Activated CD8-positive, alpha-beta memory T cell treated with anti-CD3 and anti-CD28 coated beads for 24 hours (primary cell): ENCODE data around the gene HHIP.

Source experiments
- DNase-seq: peaks from one replicate; pipeline ENCODE4 v3.0.0-alpha.2; 2020

The HHIP gene

DNA sequence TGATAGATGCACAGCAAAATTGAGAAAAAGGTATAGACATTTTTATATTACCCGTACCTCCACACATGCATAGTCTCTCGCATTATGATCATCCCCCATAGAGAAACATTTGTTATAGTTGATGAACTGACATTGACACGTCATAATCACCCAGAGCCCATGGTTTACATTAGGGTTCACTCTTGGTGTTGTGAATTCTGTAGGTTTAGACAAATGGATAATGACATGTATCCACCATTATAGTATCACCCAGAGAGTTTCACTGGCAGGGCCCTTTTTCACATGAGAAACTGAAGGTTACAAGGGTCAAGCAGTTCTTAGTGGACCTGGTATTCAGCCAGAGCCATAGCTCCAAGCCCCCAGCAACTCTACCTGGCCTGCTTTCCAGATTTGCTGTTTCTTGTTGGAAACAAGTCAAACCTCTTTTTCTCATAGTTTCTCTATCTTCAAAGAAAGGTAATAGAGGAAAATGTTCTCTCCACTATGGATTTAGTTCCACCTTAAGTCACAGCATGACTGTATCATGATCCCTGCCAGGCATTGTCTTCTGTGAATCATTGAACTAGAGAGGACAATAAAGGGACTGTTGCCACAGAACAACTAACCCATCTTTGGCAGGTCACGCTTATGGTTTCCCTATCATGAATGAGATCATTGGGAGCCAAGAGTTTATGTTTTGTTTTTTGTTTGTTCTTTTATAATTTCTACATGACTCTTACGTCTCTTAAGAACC lies 64.0 kb downstream of the HHIP start:
- no peak for DNase-seq

DNA sequence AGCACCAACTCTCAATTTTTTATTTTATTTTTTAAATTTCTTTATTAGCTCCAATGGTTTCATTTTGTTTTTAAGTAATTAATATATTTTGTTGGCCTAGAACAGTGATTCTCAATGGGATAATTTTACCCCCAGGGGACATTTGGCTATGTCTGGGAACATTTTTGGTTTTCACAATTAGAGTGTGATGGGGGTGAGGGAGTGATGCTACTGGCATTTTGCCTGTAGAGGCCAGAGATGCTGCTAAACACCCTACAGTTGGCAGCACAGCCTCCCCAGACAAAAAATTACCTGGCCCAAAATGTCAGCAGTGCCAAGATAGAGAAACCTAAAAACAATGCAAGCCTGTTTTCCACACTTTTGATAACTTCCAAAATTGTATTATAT lies 64.6 kb downstream of the HHIP start:
- DNase-seq: no peak

DNA sequence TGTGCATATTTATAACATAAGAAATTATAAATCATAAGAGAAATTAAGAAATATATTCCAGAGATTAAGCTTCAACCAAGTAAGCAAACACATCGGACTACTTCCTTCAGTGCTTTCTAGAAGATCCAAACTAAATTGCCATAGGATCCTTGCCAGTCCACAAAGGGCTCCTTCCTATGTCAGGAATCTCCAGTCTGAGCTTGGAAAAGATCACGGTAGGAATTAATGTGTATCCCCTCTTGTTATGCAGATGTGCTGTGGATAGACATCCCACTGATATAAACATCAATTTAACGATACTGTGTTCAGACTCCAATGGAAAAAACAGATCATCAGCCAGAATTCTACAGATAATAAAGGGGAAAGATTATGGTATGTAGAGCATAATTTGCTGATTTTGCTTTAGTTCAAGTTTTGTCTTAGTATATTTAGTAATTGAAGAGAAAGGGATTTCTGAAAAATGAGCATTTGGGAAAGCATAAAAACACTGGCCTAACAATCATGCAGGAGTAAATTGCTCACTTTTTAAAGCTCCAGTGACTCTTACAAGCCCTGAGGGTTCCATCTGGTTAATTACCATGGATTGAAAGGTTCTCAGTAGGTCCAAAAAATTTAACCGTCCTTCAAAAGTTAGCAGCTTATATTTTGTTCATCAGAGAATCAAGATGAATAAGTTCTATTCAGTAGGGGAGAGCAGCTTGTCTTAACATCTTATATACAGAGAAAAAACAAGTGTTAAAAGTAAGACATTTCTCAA lies 65.9 kb downstream of the HHIP start:
- no peak for DNase-seq

DNA sequence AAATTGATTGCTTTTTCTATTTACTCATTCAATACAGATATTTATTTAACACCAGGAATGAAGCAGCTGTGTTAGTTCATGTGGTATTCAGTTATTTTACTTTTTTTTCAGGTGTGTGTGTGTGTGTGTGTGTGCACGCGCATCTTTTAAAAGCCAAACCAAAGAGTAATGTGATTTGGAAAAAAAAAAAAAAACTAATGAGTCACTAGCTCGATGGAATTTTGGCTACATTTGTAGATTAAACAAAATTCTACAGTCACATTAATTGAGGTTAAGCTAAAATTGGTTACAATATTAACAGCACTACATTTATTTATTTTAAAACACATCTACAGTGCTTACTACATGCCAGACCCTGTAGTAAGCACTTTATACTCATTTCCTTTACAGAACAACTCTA lies 66.8 kb downstream of the HHIP start:
- DNase-seq: no peak

DNA sequence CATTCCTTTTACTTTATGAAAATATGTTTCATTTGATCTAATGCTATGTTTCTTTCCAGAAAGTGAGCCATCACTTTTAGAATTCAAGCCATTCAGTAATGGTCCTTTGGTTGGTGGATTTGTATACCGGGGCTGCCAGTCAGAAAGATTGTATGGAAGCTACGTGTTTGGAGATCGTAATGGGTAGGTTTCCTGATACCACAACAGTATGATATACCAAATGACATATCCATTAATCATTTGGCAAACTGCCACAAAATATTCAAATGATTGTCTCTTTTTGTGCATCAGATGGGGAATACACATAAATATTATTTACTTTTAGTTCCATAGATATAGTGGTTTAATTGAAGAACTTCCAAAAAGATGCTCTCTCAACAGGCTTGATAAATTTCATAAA lies 68.2 kb downstream of the HHIP start:
- no peak for DNase-seq

DNA sequence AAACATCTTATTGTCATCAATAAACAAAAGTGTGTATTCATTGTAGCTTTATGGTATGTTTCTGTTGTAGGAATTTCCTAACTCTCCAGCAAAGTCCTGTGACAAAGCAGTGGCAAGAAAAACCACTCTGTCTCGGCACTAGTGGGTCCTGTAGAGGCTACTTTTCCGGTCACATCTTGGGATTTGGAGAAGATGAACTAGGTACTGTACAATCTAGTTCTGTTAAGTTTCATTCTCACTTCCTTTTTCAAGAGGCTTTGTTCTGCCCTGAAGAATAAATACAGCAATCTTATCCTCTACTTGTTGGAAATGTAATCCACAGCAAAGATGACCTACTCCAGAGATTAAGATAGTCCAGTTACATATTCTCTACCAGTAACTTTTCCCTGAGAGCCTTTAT lies 69.3 kb downstream of the HHIP start:
- DNase-seq: no peak

DNA sequence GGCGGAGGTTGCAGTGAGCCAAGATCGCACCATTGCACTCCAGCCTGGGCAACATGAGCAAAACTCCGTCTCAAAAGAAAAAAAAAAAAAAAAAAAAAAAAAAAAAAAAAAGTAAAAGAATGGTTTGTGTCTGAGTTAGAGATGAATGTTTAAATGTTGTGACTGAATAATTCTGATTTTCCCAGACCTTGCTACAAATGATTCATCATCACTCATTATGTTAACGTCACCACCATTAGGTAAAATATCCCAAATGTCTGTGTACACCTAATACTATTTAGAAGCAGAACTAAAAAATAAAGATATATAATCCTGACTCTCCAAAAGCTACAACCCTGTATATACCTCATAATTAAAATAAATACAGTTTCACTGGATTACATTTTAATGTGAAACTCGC lies 70.8 kb downstream of the HHIP start:
- DNase-seq: no peak

DNA sequence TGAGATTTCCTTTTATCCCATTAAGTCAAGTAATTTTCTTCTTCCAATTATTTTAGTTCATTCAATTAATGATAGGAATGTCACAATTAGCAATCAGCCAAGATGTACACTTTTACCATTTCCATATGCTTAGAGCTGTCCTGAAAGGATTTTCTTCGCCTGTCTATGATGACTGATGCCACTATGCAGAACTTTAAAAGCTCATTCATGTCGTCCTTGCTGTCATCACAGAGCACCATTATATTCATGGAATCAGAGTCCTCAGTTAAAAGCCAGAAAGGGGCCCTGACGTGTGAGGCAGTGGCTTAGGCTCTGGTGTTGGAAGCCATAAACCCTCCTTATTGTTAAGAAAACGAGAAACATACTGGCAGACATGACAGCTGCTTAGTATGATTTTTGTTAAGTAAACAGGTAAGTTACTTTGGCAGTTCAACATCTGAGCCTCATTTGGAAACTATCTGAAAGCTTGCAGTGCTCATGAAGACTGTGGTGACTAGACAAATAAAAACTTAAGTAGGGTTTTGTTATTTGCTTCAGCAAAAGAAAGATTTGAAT lies 73.1 kb downstream of the HHIP start:
- DNase-seq: no peak

DNA sequence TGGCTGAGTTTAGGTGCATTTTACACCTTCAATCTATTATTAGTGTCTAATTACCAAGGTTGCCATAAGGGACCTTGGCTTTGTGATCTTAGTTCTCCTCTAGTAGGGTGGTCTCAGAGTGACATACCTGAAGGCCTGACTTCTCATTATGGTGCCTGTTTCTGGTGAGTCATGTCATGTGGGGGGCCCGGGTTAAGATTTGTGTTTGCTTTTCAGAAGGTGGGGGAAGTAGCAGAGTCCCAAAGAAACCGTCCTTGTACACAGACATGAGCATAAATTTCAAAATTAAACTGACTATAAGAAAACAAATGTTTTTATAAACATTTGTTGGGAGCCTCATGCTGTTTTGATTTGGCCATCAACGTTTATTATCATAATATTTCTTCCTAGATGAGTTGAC lies 74.5 kb downstream of the HHIP start:
- DNase-seq: no peak

DNA sequence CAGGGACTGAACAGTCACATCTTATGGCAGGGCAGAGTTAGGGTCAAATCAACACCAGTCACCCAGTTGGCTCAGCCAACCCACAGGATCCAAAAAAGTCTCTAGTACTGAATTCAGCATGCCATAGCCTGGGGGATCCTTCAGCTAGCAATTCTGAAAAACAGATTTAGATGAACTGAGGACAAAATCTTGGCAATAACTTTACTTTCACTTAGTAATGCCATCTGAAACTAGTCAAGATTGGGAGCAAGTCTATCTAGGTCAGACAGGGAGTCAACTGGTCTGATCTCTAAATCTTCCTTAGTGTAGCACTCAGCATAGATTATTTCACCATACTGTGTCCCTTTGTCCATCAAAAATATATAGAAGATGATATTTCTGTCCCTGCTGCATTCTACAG lies 76.0 kb downstream of the HHIP start:
- no peak for DNase-seq

DNA sequence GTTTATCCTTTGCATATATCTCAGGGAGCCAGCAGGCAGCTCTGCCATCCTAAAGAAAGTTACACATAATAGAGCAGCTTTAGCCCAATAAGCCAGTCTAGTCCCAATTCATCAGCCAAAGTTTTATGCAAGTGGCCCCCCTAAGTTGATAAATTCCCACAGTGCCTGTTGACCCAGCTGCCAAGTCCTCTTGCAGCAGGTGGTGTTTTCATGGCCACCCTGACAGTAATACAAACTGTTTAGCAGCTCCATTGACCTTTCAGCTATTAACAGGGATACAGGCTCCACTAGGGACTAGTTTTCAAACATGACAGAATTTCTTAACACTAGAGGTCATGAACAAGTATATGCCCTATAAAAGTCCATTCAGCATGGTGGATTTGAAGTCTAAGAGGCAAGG lies 77.5 kb downstream of the HHIP start:
- DNase-seq: no peak

DNA sequence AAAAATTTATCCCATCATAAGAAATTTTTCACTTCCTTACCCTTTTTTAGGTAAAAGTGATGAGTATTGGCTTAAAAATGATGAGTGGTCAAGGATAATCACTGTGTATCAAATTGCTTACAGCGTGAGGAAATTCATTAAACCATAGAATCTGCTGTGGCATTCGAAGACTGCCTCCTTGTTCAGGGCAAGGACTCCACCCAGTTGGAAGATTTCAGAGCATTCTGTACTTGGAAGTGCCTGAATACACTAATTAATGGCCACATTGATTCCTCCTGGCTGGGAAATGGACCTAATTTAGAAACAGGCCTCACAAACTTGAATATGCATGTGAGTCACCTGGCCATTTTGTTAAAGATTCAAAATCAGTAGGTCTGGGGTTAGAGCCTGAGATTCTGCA lies 83.2 kb downstream of the HHIP start:
- DNase-seq: no peak

DNA sequence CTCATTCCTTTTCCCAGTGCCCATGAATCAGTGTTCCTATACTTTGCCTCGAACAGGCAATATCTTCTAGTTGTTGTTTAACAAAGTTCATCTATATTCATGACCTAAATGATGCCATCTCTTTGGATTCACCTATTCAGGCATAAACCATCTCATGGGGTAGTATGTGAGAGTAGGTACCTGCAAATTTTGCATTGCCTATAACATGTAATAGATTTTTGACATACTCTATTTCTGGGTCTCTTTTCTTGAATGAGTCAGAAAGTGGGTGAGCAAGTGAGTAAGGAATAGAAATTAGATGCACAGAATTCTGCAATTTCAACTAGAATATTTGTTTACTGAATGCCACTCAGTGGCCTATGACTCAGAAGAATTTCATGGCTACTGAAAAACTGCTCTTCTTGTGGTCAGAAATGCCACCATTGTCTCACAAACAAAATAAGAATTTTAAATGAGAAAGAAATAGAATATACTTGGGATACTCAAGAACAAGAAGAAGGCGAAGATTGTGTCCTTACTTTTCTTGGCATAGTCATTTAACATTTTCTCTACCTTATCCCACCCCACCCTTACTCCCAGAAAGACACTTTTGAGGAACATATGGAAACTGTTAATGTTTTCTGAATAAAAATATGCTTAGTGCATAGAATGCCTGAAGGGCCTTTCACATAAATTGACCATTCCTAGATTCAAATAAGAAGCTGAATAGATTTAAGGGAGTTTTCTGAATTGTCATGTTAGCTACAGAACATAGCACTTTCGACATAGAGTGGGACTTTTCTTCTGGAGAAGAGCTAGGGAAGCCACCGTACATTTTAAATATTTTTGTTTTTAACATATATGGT lies 86.8 kb downstream of the HHIP start:
- no peak for DNase-seq

DNA sequence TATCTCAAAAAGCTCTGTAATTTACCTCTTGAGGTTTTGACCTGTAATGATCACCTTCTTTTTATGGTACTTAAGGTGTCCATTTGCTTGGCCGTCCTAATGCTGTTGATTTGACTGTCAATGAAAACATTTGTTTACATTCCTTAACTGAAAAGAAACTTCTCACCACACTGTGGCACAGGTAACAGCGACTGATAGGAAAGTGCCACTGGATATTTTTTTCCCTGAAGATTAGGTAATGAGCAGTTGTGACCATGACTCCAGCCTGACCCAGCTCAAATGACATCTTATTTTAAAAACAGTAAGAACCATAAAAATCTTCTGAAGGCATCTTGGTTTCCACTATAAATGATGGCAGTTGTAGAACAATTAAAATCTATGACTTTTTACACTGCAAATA lies 87.6 kb downstream of the HHIP start:
- no peak for DNase-seq

DNA sequence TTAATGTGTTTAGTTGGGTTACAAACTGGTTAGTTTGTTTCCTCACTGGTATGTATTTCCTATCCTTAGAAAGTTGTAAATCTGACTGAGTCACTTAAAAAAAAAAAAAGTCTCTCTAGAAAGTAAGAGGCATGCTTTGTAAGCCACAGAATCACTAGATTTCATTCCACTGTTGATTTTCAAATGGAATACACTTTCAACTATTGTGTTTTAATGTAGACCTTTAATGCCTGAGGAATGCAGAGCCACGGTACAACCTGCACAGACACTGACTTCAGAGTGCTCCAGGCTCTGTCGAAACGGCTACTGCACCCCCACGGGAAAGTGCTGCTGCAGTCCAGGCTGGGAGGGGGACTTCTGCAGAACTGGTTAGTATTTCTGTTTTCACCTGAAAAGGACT lies 88.6 kb downstream of the HHIP start:
- DNase-seq: no peak

DNA sequence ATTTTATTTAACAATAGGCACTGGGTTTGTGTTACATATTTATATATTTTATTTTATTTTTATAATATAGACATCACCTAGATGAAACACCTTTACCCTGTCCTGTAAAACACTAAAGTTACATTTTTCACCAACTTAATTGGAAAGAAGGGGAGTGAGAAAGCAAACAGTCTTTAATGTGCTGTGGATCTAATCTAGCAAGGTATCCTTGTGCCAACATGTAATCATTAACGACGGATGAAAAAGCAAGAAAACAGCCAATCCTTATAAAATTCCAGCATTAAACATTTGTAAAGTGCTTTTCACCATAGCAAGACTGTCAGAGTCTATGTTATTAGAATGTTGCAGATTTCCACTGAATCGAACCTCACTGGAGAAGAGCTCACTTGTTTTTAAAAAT lies 92.7 kb downstream of the HHIP start:
- no peak for DNase-seq

DNA sequence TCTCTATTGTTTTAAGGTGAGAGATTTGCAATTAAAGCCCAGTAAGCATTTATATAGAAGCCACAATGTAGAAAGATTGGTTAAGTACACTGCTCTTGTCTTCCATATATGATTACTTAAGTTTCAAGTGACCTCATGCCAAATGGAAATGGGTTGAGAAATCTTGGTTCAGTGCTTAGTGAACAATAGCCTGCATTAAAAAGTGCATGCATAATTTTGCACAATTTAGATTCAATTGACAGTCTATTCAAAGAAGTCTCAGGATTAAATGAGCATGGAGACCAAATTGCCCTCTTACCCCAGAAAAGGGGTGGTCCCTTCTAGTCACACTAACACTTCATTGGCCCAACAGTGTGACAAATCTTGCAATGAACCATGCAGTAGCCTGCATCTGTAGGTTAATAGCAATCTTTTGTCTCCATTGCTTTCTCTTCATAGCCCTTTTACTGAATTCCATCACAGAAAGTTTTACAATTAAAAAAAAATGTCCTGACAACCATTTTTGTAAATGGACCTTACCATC lies 93.6 kb downstream of the HHIP start:
- DNase-seq: no peak

DNA sequence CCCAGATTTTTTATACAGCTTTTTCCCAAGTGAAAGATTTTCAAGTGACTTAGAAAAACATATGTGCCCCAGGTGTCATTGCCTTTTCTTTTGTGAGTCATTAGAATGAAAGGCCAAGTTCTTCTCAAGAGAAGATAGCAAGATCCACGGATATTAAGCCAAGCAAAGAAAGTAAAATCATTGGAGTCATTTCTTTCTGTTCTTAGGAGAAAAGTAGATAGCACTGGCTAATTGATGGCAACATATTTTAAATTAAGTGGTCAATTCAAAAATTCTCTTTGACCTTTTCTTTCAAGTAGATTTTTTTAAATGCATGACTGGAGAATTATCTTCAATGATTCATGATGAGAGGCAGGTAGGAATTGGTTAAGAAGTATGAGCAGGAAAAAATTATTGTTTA lies 94.4 kb downstream of the HHIP start:
- no peak for DNase-seq

DNA sequence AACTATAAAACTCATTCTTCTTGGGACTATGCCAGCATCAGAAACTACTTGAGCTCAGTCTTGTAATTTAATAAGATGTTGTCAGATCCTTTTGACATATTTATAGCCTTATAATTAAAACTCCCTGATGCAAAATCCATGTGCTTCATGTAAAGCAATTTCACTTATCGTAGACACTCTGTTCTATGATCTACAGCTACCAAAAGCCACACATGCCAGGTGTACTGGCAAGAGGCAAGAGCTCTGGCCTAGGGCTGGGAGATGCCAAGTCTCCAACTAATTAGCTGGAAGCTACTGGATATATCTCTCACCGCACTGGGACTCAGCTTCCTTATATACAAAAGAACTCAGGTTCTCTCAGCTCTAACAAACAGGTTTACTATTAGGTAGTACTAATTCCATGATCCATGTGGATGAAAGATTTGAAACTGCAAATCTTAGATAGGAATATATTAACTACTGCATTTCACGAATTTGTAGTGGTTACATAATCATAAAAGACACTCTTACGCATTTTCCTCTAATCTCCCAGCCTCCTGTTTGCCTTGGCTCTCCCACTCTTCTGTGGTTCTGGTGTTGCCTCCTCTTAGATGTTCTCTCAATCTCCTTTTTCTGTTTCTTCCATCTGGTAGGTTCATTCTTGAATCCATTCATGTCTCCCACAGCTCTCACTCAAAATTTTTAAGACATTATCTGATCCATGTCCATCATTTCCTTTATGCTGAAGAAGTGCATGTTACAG lies 103.0 kb downstream of the HHIP start:
- DNase-seq: no peak

DNA sequence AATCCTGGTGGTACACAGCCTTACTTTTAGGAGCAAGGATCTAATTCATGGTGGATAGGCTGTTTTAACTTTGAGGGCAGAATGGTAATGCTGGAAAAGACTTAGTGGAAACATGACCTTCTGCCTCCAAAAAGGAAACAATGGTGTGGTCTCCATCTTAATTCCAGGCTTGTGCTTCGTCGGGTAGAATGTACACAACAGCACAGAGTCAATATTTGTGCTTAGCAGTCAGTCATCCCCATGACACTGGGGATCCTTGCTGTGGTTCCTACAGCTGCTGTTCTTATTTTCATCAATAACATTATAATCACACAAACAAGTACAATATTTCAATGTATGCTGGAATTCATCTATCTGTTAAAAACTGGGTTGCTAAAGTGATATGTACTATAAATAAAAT lies 104.4 kb downstream of the HHIP start:
- no peak for DNase-seq

DNA sequence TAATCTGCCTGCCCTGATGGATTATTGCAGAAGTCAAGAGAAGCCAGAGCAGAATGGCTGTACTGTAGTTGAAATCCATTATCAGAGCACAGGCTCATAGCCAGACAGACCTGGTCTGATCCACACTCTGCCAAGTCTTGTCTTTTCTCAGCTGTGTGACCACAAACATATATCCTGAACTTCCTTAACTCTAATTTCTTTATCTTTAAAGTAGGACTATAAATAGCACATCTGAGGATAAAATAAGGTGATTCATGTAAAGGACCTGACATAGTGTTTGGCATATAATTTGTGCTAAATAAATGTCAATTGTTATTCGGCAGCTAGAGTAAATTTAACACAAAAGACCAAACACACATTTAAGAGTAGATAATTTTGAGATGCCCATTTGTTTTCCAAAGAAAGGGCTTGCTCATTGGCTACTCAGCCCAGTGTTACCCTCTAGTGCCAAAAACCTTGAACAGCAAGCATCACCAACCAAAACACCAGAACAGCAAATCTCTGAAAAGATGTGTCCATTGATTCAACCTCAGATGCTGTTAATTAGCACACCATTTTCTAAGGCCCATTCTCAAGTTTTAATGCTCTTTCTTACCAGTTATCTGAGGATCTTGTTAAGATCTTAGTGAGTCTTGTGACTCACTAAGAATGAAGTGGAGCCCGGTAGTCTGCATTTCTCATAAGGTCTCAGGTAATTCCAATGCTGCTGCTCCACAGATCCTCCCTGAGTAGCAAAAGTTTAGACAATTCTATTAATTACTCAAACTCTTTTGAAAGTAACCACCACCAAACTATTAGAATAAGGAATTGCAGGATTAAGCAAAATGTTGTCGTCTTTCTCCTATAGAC lies 108.8 kb downstream of the HHIP start:
- no peak for DNase-seq

DNA sequence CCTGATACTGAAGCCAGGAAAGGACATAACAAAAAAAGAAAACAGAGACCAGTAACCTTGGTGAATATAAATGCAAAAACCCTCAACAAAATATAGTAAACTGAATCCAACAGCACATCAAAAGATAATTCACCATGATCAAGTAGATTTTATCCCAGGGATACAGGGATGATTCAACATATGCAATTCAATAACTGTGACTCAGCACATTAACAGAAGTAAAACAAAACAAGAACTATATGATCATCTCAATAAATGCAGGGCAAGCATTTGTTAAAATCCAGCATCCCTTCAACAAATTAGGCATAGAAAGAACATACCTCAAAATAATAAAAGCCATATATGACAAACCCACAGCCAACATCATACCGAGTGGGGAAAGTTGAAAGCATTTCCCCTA lies 112.0 kb downstream of the HHIP start:
- DNase-seq: no peak
